ENCODE data around the gene RAB36.

- no peak for TF ChIP-seq CTCF (conservative IDR thresholded peaks at IDR 0.05; ENCODE audit: low read length)
- no peak for TF ChIP-seq EZH2phosphoT487 (IDR thresholded peaks at IDR 0.05; ENCODE audit: borderline replicate concordance, low read depth, low read length)
Measured at GRCh38 chr22:23108249-23109078, 36.8 kb upstream of the RAB36 start.
